ENCODE results near the gene TTC23.

The TTC23 gene

GRCh38 chr15:99098991-99099390 is 150.4 kb downstream of the TTC23 start:
- peaks cover 7% of the 10 kb centered on the region for H3K4me1 ChIP-seq (ENCODE audit: control insufficient read depth, insufficient read depth, low read length)
- H3K9ac ChIP-seq (ENCODE audit: low read length): no peak overlapping the region
- H3K27me3 ChIP-seq (ENCODE audit: control insufficient read depth, insufficient read depth, low read length): peaks cover 31% of the 10 kb centered on the region
- H3K36me3 ChIP-seq (ENCODE audit: control insufficient read depth, insufficient read depth, low read length): no peaks in the 10 kb centered on the region
- H3K9me3 ChIP-seq (ENCODE audit: control insufficient read depth, low read length): no peaks in the 10 kb centered on the region
- H3K4me3 ChIP-seq (ENCODE audit: low read length): no peak overlapping the region

GRCh38 chr15:99098426-99098825 is 151.0 kb downstream of the TTC23 start:
- no peak overlapping the region for H3K9ac ChIP-seq (ENCODE audit: low read length)
- H3K9me3 ChIP-seq (ENCODE audit: control insufficient read depth, low read length): no peaks in the 10 kb centered on the region

GRCh38 chr15:99097441-99098410 is 151.7 kb downstream of the TTC23 start:
- peaks cover 7% of the 10 kb centered on the region for H3K4me1 ChIP-seq (ENCODE audit: control insufficient read depth, insufficient read depth, low read length)
- peaks cover 31% of the 10 kb centered on the region for H3K27me3 ChIP-seq (ENCODE audit: control insufficient read depth, insufficient read depth, low read length)
- no peaks in the 10 kb centered on the region for H3K9me3 ChIP-seq (ENCODE audit: control insufficient read depth, low read length)
- no peak overlapping the region for H3K9ac ChIP-seq (ENCODE audit: low read length)
- no peak overlapping the region for H3K4me3 ChIP-seq (ENCODE audit: low read length)
- no peaks in the 10 kb centered on the region for H3K36me3 ChIP-seq (ENCODE audit: control insufficient read depth, insufficient read depth, low read length)

More at GRCh38 chr15:99098426-99098825, 151.0 kb downstream of the TTC23 start:
- Histone ChIP-seq H3K4me3 (ENCODE audit: low read length) (no peak overlapping the region), H3K27me3 (ENCODE audit: control insufficient read depth, insufficient read depth, low read length) (peaks cover 31% of the 10 kb centered on the region), H3K36me3 (ENCODE audit: control insufficient read depth, insufficient read depth, low read length) (no peaks in the 10 kb centered on the region), H3K4me1 (ENCODE audit: control insufficient read depth, insufficient read depth, low read length) (peaks cover 7% of the 10 kb centered on the region)

GRCh38 chr15:99096894-99097426 is 152.4 kb downstream of the TTC23 start:
- Histone ChIP-seq H3K9ac (ENCODE audit: low read length) (no peak overlapping the region), H3K36me3 (ENCODE audit: control insufficient read depth, insufficient read depth, low read length) (no peaks in the 10 kb centered on the region), H3K4me3 (ENCODE audit: low read length) (no peak overlapping the region), H3K4me1 (ENCODE audit: control insufficient read depth, insufficient read depth, low read length) (peaks cover 7% of the 10 kb centered on the region), H3K9me3 (ENCODE audit: control insufficient read depth, low read length) (no peaks in the 10 kb centered on the region), H3K27me3 (ENCODE audit: control insufficient read depth, insufficient read depth, low read length) (peaks cover 25% of the 10 kb centered on the region)

GRCh38 chr15:99096173-99096893 is 153.0 kb downstream of the TTC23 start:
- Histone ChIP-seq H3K4me3 (ENCODE audit: low read length) (no peak overlapping the region), H3K9ac (ENCODE audit: low read length) (no peak overlapping the region), H3K4me1 (ENCODE audit: control insufficient read depth, insufficient read depth, low read length) (peaks cover 7% of the 10 kb centered on the region), H3K27me3 (ENCODE audit: control insufficient read depth, insufficient read depth, low read length) (peaks cover 24% of the 10 kb centered on the region), H3K36me3 (ENCODE audit: control insufficient read depth, insufficient read depth, low read length) (no peaks in the 10 kb centered on the region), H3K9me3 (ENCODE audit: control insufficient read depth, low read length) (no peaks in the 10 kb centered on the region)

GRCh38 chr15:99095626-99096025 is 153.8 kb downstream of the TTC23 start:
- Histone ChIP-seq H3K4me1 (ENCODE audit: control insufficient read depth, insufficient read depth, low read length) (peaks cover 6% of the 10 kb centered on the region), H3K4me3 (ENCODE audit: low read length) (no peak overlapping the region), H3K9ac (ENCODE audit: low read length) (no peak overlapping the region), H3K9me3 (ENCODE audit: control insufficient read depth, low read length) (no peaks in the 10 kb centered on the region), H3K36me3 (ENCODE audit: control insufficient read depth, insufficient read depth, low read length) (no peaks in the 10 kb centered on the region), H3K27me3 (ENCODE audit: control insufficient read depth, insufficient read depth, low read length) (peaks cover 24% of the 10 kb centered on the region)

GRCh38 chr15:99092554-99093172 is 156.7 kb downstream of the TTC23 start:
- no peak overlapping the region for H3K9ac ChIP-seq (ENCODE audit: low read length)
- H3K27me3 ChIP-seq (ENCODE audit: control insufficient read depth, insufficient read depth, low read length): peaks cover 6% of the 10 kb centered on the region
- H3K9me3 ChIP-seq (ENCODE audit: control insufficient read depth, low read length): no peaks in the 10 kb centered on the region
- H3K4me3 ChIP-seq (ENCODE audit: low read length): no peak overlapping the region
- H3K36me3 ChIP-seq (ENCODE audit: control insufficient read depth, insufficient read depth, low read length): no peaks in the 10 kb centered on the region
- H3K4me1 ChIP-seq (ENCODE audit: control insufficient read depth, insufficient read depth, low read length): no peaks in the 10 kb centered on the region

- Histone ChIP-seq H3K27me3 (ENCODE audit: control insufficient read depth, insufficient read depth, low read length) (peaks cover 6% of the 10 kb centered on the region), H3K9me3 (ENCODE audit: control insufficient read depth, low read length) (no peaks in the 10 kb centered on the region), H3K4me1 (ENCODE audit: control insufficient read depth, insufficient read depth, low read length) (no peaks in the 10 kb centered on the region), H3K4me3 (ENCODE audit: low read length) (no peak overlapping the region), H3K9ac (ENCODE audit: low read length) (no peak overlapping the region), H3K36me3 (ENCODE audit: control insufficient read depth, insufficient read depth, low read length) (no peaks in the 10 kb centered on the region)
These were observed 158.4 kb downstream of the TTC23 start for GRCh38 chr15:99090938-99091337.

- H3K27me3 ChIP-seq (ENCODE audit: control insufficient read depth, insufficient read depth, low read length): no peaks in the 10 kb centered on the region
- H3K4me3 ChIP-seq (ENCODE audit: low read length): no peak overlapping the region
- no peaks in the 10 kb centered on the region for H3K9me3 ChIP-seq (ENCODE audit: control insufficient read depth, low read length)
- no peaks in the 10 kb centered on the region for H3K4me1 ChIP-seq (ENCODE audit: control insufficient read depth, insufficient read depth, low read length)
- H3K9ac ChIP-seq (ENCODE audit: low read length): no peak overlapping the region
- H3K36me3 ChIP-seq (ENCODE audit: control insufficient read depth, insufficient read depth, low read length): no peaks in the 10 kb centered on the region
These were observed 159.2 kb downstream of the TTC23 start for GRCh38 chr15:99090011-99090699.

- H3K9me3 ChIP-seq (ENCODE audit: control insufficient read depth, low read length): no peaks in the 10 kb centered on the region
- H3K36me3 ChIP-seq (ENCODE audit: control insufficient read depth, insufficient read depth, low read length): no peaks in the 10 kb centered on the region
- no peaks in the 10 kb centered on the region for H3K4me1 ChIP-seq (ENCODE audit: control insufficient read depth, insufficient read depth, low read length)
- no peaks in the 10 kb centered on the region for H3K27me3 ChIP-seq (ENCODE audit: control insufficient read depth, insufficient read depth, low read length)
- H3K4me3 ChIP-seq (ENCODE audit: low read length): no peak overlapping the region
- no peak overlapping the region for H3K9ac ChIP-seq (ENCODE audit: low read length)
These were observed 161.9 kb downstream of the TTC23 start for GRCh38 chr15:99087405-99087943.

- H3K9ac ChIP-seq (ENCODE audit: low read length): no peak overlapping the region
- no peak overlapping the region for H3K4me3 ChIP-seq (ENCODE audit: low read length)
- no peaks in the 10 kb centered on the region for H3K4me1 ChIP-seq (ENCODE audit: control insufficient read depth, insufficient read depth, low read length)
- no peaks in the 10 kb centered on the region for H3K36me3 ChIP-seq (ENCODE audit: control insufficient read depth, insufficient read depth, low read length)
- no peaks in the 10 kb centered on the region for H3K27me3 ChIP-seq (ENCODE audit: control insufficient read depth, insufficient read depth, low read length)
- H3K9me3 ChIP-seq (ENCODE audit: control insufficient read depth, low read length): no peaks in the 10 kb centered on the region
These were observed 163.1 kb downstream of the TTC23 start for GRCh38 chr15:99086327-99086667.
